ENCODE results near the gene RHOF. TPM values are rescaled to one million over a fixed set of nuclear protein-coding genes. Genes with fewer than 3 reads are reported as not detected.

Gene RHOF
- total and polyA plus RNA-seq, 2 of the 13 experiments (the other 11 are each of a cell fraction or from before 2014, with no cell fraction given) = 14.6 to 32.2 TPM

GRCh38 chr12:121781998-121782979 lies 11.2 kb downstream of the RHOF start (continued):
- TF ChIP-seq ZNF639 (CRISPR knock-in tag; conservative IDR thresholded peaks at IDR 0.05) = no peak
- no peak for TF ChIP-seq NR0B2 (CRISPR knock-in tag; IDR thresholded peaks at IDR 0.05)
- TF ChIP-seq RORA (CRISPR knock-in tag; IDR thresholded peaks at IDR 0.05) = no peak
- no peak for TF ChIP-seq ZNF230 (CRISPR knock-in tag; IDR thresholded peaks at IDR 0.05)
- no peak for TF ChIP-seq ZNF281 (CRISPR knock-in tag; IDR thresholded peaks at IDR 0.05; ENCODE audit: borderline replicate concordance)
- TF ChIP-seq POLR2G (IDR thresholded peaks at IDR 0.05; ENCODE audit: low read depth, low read length) = 0 out of 2 replicates have a peak, but pooled peaks have one; percentile 18
- no peak for TF ChIP-seq RCOR2 (CRISPR knock-in tag; IDR thresholded peaks at IDR 0.05)
- TF ChIP-seq ZNF563 (CRISPR knock-in tag; IDR thresholded peaks at IDR 0.05) = no peak
- TF ChIP-seq PRDM4 (CRISPR knock-in tag; IDR thresholded peaks at IDR 0.05; ENCODE audit: borderline replicate concordance) = no peak
- TF ChIP-seq TBX2 (CRISPR knock-in tag; IDR thresholded peaks at IDR 0.05; ENCODE audit: borderline replicate concordance) = 0 out of 2 replicates have a peak, but pooled peaks have one; percentile 28
- TF ChIP-seq ATF4 (CRISPR knock-in tag; IDR thresholded peaks at IDR 0.05) = no peak
- no peak for TF ChIP-seq SMYD3 (CRISPR knock-in tag; IDR thresholded peaks at IDR 0.05)
- TF ChIP-seq TEAD3 (CRISPR knock-in tag; optimal IDR thresholded peaks at IDR 0.05; ENCODE audit: borderline replicate concordance) = no peak
- no peak for TF ChIP-seq RBM22 (optimal IDR thresholded peaks at IDR 0.05; ENCODE audit: low read length)
- no peak for TF ChIP-seq ZNF253 (CRISPR knock-in tag; IDR thresholded peaks at IDR 0.05; ENCODE audit: borderline replicate concordance)
- TF ChIP-seq KLF15 (CRISPR knock-in tag; IDR thresholded peaks at IDR 0.05; ENCODE audit: borderline replicate concordance) = no peak

Data from HepG2 (cell line).